KG1 (cell line): Measurements from ENCODE around the gene ELAPOR1.

ENCODE experiments used
- DNase-seq: peaks from one replicate; lab custom pipeline; 2025; lab: John Stamatoyannopoulos, UW

Gene ELAPOR1

GRCh38 chr1:109094871-109095270, 19.0 kb upstream of the ELAPOR1 start:
- DNase-seq, result no peak

GRCh38 chr1:109095631-109096030, 18.3 kb upstream of the ELAPOR1 start:
- no peak for DNase-seq

- no peak for DNase-seq
Observed at GRCh38 chr1:109096120-109096519, 17.8 kb upstream of the ELAPOR1 start.

DNA sequence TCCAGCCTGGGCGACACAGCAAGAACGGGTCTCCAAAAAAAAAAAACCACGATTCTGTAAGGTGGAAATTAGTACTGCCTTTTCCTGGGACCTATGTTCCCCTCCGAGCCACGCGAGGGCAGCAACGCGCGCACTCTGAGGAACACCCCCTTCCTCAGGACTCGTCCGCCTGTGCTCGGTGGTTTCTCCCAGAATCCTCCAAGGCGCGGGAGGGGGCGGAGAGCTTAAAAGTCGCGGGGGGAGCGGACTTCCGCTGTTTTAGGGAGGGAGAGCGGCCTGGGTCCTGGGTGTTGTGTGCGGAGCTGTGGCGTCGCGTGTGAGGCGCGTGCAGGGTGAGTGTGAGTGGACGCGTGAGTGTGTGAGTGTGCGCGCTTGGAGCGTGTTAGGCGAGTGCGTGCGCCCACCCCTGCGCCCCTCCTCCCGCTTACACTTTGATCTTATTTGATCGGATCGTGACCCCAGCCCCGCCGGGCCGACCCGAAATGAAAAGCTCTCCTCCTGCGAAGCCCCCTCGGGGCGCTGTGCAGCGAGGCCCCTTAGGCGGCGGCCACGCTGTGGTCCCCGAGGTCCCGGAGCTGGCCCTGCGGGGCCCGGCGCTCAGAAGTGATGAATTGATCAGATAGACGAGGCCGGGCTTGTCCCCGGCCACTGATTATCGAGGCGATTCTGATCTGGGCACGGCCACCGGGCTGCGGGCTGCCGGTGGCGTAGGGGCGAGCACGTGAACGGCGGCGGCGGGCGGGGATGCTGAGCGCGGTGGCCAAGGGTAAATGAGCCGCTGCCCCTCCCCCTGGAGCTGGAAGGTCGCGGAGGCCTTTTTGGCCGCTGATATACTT, 13.8 kb upstream of the ELAPOR1 start:
- DNase-seq, result peak; percentile 90

GRCh38 chr1:109104364-109105151, 9.4 kb upstream of the ELAPOR1 start:
- DNase-seq, result no peak

DNA sequence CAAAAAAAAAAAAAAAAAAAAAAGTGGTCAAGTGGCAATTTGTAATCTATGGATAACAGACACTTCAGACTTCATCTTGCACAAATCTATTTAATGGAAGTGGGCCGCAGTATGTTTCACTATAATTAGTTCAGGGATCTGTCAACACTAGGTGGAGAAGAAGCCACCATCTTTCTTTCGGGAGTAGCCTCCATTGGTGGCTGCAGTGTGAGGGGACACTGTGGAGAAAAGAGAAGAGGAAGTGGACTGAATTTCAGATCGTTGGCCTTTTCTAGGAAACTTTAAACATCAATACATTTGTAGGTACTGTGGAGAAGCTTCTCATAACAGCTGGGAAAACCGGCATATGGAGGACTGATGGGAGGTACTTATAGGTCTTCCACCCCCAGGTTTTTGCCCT, 8.0 kb upstream of the ELAPOR1 start:
- no peak for DNase-seq

DNA sequence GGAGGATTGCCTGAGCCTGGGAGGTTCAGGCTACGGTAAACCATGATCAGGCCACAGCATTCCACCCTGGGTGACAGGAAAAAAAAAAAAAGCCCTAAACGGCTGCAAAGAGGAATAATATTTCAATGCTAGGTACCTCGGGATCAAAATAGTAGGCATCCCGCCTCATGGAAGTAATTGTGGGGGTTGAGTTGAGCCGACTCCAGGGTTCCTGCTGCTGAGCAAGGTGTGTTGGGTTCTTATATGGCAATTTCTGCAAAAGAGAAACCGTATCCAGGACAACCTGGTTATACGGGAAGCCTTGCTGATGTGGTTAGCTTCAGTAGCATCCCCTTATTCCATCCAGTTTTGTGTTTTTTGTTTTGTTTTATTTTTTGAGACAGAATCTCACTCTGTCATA, 6.1 kb upstream of the ELAPOR1 start:
- DNase-seq, result no peak

DNA sequence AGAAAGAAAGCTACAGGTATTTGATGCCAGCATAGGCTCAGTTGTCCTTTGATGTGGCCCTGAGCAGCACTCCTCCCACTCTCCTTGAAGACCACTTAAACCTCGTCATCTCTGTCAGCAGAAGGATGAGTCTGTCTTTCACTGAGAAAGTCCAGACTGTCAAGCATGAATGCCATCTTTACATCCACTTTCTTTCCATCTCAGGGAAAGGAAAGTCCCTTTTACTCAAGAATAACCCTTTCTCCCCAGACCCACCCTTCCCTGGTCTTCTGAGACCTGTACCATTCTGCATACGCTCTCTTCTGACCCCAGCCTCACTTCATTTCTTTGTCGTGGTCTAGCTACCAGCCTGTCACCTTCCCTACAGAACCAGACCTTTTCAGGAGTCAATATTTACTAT, 4.0 kb upstream of the ELAPOR1 start:
- DNase-seq, result no peak

- DNase-seq, result no peak
Observed at GRCh38 chr1:109111386-109112055, 2.4 kb upstream of the ELAPOR1 start.

DNA sequence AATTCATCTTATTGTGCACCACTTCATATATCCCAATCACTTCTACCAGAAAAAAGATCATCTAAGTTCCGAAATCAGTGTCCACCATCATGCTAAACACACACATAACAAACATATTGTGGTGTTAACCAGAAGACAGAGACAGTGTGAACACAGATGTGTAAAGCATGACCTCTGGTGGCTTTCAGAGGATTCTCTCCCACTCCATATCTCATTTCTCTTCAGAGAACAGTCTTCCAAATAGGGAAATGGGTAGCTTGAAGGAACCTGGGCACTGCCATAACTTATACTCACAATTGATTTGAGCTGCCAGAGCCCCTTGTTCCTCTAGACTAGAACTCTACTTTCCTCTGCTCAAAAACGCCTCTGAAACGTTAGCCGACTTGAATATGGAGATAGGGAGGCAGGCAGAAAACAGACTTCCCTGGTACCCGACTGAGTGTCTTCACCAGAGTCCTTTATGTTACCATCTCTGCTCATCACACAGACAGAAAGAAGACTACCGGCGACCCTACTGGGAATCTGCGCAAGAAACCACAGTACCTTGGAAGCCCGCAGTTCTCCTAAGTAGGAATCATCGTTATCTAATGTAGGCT, 1.8 kb upstream of the ELAPOR1 start:
- DNase-seq, result no peak

- peak; percentile 51 for DNase-seq
Observed at GRCh38 chr1:109112652-109113285, 1.1 kb upstream of the ELAPOR1 start.

- no peak for DNase-seq
Observed at GRCh38 chr1:109114342-109114674, 393 bp downstream of the ELAPOR1 start.

GRCh38 chr1:109115685-109116084, 1.8 kb downstream of the ELAPOR1 start:
- no peak for DNase-seq

DNA sequence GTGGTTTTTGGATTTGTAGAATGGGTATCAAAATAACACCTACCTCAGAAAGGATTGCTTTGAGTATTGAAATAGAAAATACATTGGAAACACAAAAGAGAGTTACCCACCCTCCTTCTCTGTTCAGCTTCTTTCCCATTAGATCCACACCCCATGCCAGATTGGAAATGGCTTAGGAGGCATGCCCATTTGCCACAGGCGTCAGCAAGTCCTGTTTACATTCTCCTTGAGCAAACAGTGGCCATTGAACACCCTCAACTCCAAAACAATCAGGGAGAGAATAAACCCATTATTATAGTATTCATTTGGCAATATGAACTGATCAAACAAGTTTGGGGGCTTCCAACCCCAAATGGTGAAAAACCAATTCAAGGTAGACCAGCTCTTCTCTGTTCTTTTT, 2.4 kb downstream of the ELAPOR1 start:
- DNase-seq, result no peak

DNA sequence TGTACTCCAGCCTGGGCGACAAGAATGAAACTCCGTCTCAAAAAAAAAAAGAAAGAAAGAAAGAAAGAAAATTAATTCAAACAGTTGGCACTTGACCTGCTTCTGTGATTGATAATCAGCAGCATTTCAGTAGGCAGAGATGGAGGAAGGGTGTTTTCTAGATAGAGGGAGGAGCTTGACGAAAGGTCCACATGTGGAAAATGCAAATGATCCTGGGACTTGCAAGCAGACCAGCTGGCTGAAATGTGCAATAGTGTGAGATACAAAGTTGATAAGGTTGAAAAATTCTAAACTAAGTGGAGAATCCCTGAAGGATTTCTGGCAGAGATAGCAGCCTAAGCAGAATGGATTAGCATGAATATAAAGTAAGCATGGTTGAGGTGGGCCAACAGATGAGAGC, 4.2 kb downstream of the ELAPOR1 start:
- no peak for DNase-seq

GRCh38 chr1:109120356-109120755, 6.4 kb downstream of the ELAPOR1 start:
- no peak for DNase-seq

GRCh38 chr1:109131059-109131458, 17.1 kb downstream of the ELAPOR1 start:
- DNase-seq, result no peak

GRCh38 chr1:109131800-109132199, 17.9 kb downstream of the ELAPOR1 start:
- no peak for DNase-seq

- DNase-seq, result no peak
Observed at GRCh38 chr1:109133002-109133706, 19.2 kb downstream of the ELAPOR1 start.

DNA sequence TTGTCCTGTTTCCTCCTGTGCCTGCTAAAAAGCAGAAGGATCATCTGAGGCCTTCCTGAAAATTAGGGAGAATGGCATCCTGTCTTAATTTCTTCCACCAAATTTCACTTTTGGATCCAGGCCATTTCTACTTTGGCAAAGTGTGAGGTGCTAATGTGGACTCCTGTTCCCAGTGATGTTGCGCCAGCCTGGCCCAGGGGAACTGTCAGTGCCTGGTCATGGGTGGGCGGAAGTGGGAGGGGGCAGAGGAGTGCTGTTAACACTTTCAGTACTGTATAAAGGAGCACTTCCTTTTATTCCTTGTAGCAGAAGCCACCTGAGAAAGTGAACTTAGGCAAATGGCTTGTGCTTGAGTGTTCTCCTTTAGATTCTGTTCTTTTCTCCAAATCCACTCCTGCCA, 19.9 kb downstream of the ELAPOR1 start:
- no peak for DNase-seq

DNA sequence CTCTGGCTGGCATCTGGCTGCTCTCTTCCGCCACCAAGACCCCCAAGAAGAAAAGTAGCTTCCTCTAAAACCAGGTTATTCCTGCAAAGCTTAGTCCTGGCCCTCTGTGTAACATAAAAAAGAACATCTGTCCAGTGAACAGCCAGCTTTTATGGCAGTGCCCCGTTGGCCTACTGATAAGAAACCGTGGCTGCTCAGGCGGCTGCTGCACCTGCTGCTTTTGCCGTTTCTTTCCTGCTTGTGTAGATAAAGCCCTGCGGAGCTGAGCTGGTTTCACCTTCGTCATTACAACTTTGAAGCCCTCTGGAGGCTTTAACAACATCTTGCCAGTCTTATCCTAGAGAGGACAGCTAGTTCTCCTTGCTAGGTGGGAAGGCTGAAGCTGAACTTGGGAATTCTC, 20.5 kb downstream of the ELAPOR1 start:
- no peak for DNase-seq
